Measurements from ENCODE around the gene ZNF175. TPM values are rescaled to one million over a fixed set of nuclear protein-coding genes. Genes with fewer than 3 reads are reported as not detected.

Gene ZNF175
- total RNA-seq, 1 experiment from 2014 or later, result 9.3 TPM

- TF ChIP-seq EZH2phosphoT487 (IDR thresholded peaks at IDR 0.05; ENCODE audit: borderline replicate concordance), result no peak
- TF ChIP-seq ZFX (IDR thresholded peaks at IDR 0.05), result no peak
- TF ChIP-seq EGR1 (IDR thresholded peaks at IDR 0.05; ENCODE audit: low read depth), result no peak
- no peak for TF ChIP-seq JUND (IDR thresholded peaks at IDR 0.05)
- no peak for TF ChIP-seq ATF3 (IDR thresholded peaks at IDR 0.05)
- TF ChIP-seq RAD21 (IDR thresholded peaks at IDR 0.05; ENCODE audit: low read depth), result no peak
- no peak for TF ChIP-seq ELF1 (IDR thresholded peaks at IDR 0.05; ENCODE audit: borderline replicate concordance, low read depth)
Observed at GRCh38 chr19:51544038-51544437, 27.0 kb upstream of the ZNF175 start (continued).

- RAD21 ChIA-PET (ENCODE audit: low non-redundant PET in 1 of 2, low total read pairs in 2 of 2, uncharacterized antibody in 2 of 2, unreplicated experiment in 2 of 2), result interaction anchor here in 1 of 2 experiments (0.7 kb wide), 1 partner anchor 62 kb away, joined by 3 read pairs; no protein-coding TSS in a partner anchor
- Histone ChIP-seq H3K79me2 (ENCODE audit: insufficient read depth, low read length) (no peaks in the 10 kb centered on the region), H2AFZ (ENCODE audit: low read depth, low read length, poor library complexity, severe bottlenecking) (no peak overlapping the region), H3K9me2 (ENCODE audit: insufficient read depth) (no peaks in the 10 kb centered on the region), H3K27me3 (ENCODE audit: insufficient read depth, low read length) (peaks cover 61% of the 10 kb centered on the region), H3K36me3 (ENCODE audit: control insufficient read depth in 1 of 2, insufficient read depth in 2 of 2, low read length in 2 of 2) (no peaks in the 10 kb centered on the region), H3K4me3 (replicated peaks in 1 of 2; ENCODE audit: low read depth in 1 of 2, low read length in 2 of 2) (no peak overlapping the region), H3K9ac (ENCODE audit: low read length) (no peak overlapping the region), H3K4me2 (ENCODE audit: low read length) (no peak overlapping the region), H3K4me1 (ENCODE audit: control insufficient read depth in 1 of 2, insufficient read depth in 2 of 2, low read length in 2 of 2) (no peaks in the 10 kb centered on the region), H4K20me1 (ENCODE audit: insufficient read depth) (no peaks in the 10 kb centered on the region), H3K27ac (ENCODE audit: low read depth, low read length) (no peak overlapping the region), H3K9me3 (ENCODE audit: control insufficient read depth in 1 of 2, insufficient read depth in 1 of 2, low read depth in 1 of 2, low read length in 2 of 2) (no peaks in the 10 kb centered on the region)
- no peak for TF ChIP-seq ZNF274 (IDR thresholded peaks at IDR 0.05; ENCODE audit: low read depth, low read length)
- no peak for TF ChIP-seq ATF3 (IDR thresholded peaks at IDR 0.05)
- no peak for TF ChIP-seq CBX3 (IDR thresholded peaks at IDR 0.05; ENCODE audit: low read depth)
- no peak for TF ChIP-seq REST (IDR thresholded peaks at IDR 0.05; ENCODE audit: low read depth)
- TF ChIP-seq YY1 (IDR thresholded peaks at IDR 0.05; ENCODE audit: extremely low read depth, insufficient replicate concordance, low read depth, low read length), result no peak
- no peak for TF ChIP-seq TCF7L2 (IDR thresholded peaks at IDR 0.05; ENCODE audit: borderline replicate concordance, extremely low read depth, insufficient read depth, insufficient read length)
- TF ChIP-seq RAD21 (IDR thresholded peaks at IDR 0.05; ENCODE audit: low read depth), result no peak
- no peak for TF ChIP-seq ELF1 (IDR thresholded peaks at IDR 0.05; ENCODE audit: borderline replicate concordance, low read depth)
- no TSS peak for BruUV-seq (replicated peaks)
- CTCF ChIA-PET, result no interaction called here
- ATAC-seq (no peak), DNase-seq (ENCODE audit: low read depth, low spot score) (no peak)
- POLR2A ChIA-PET, result no interaction called here
- intact Hi-C loops (cut with micrococcal nuclease), result no loop called here
Observed at GRCh38 chr19:51546107-51546649, 24.9 kb upstream of the ZNF175 start.

Measured in HCT116 (cell line).